Stomach (tissue), 9 donors: ENCODE measurements around the gene IGF2BP3. TPM values are rescaled to one million over a fixed set of nuclear protein-coding genes. Genes with fewer than 3 reads are reported as not detected.

Experiments used
- DNase-seq, 2 donors: peaks; one replicate each; pipeline versions ENCODE4 v3.0.0 to v3.0.0-alpha.2; 2013 to 2019
- H3K27ac ChIP-seq, 5 donors: fragments of 200-600 bp in 4 of 5; sonication (generic) in 4 of 5; one replicate each; pipeline ENCODE4 v1.5.1; 2013 to 2019; ENCODE audit warnings: mild to moderate bottlenecking in 1 of 5, moderate library complexity in 1 of 5
- H3K27me3 ChIP-seq, 3 donors: fragments of 200-600 bp; sonication (generic); one replicate each; pipeline ENCODE4 v1.5.1; 2017 to 2019; ENCODE audit warnings: mixed run types in 1 of 3
- H3K36me3 ChIP-seq, 4 donors: fragments of 200-600 bp; sonication (generic); 1 replicate in 3 of 4; 2 replicates in 1 of 4; pipeline ENCODE4 v1.5.1; 2016 to 2019
- H3K4me1 ChIP-seq, 4 donors: fragments of 200-600 bp; sonication (generic); one replicate each; pipeline ENCODE4 v1.5.1; 2016 to 2019
- H3K4me3 ChIP-seq, 4 donors: fragments of 200-600 bp; sonication (generic) in 3 of 4; one replicate each; pipeline ENCODE4 v1.5.1; 2016 to 2019; ENCODE audit warnings: mild to moderate bottlenecking in 1 of 4
- H3K9me3 ChIP-seq, 4 donors: fragments of 200-600 bp; sonication (generic); one replicate each; pipeline ENCODE4 v1.5.1; 2016 to 2019
- EP300 ChIP-seq: sonication (generic); formaldehyde crosslinking; IDR thresholded peaks from one replicate; pipeline ENCODE4 v1.6.1; 2017; ENCODE audit warnings: antibody characterized with exemption
- POLR2A ChIP-seq, 4 donors: fragments of 450-650 bp; IDR thresholded peaks; one replicate each; pipeline ENCODE4 v1.6.1; 2016; ENCODE audit warnings: antibody characterized with exemption in 4 of 4, control low read depth in 2 of 4, mild to moderate bottlenecking in 1 of 4, moderate library complexity in 1 of 4
- POLR2AphosphoS5 ChIP-seq, 3 donors: sonication (generic); formaldehyde crosslinking; IDR thresholded peaks; one replicate each; pipeline ENCODE4 v1.6.1; 2016; ENCODE audit warnings: antibody characterized with exemption in 3 of 3
- WGBS, 5 donors: extraction: QIAGEN DNeasy Blood & Tissue Kit in 3 of 5; methylation state at CpG; one replicate each; pipeline versions ENCODE4 v1.1.5 to v1.1.7; 2013 to 2018; 5-methylcytosine and 5-hydroxymethylcytosine counted together
- intact Hi-C: fragments of 100-400 bp; cut with DNase I; formaldehyde crosslinking; loops from one replicate; pipeline ENCODE4 v1.15.1; 2023; ENCODE audit warnings: low total_unique reads
- polyA plus RNA-seq, 3 donors: library from polyadenylated mRNA; stranded (reverse); fragments of 200-250 nt; gene quantifications; one replicate each; pipeline ENCODE4 v1.2.3, GENCODE V29; 2013
- total RNA-seq, 5 donors: library from RNA; depleted of rRNA; stranded (reverse); fragments of >200 nt; gene quantifications; one replicate each; pipeline versions ENCODE4 v1.1.0 to v1.2.3, GENCODE V29; 2014 to 2016
- TF ChIP-seq, protein P1 (sequence below), 7 experiments: fragments of 450-650 bp in 4 of 7; fragments of 200-600 bp in 3 of 7; sonication (generic) in 3 of 7; IDR thresholded peaks; one replicate each; pipeline ENCODE4 v1.5.1; 2016 to 2019; ENCODE audit warnings: antibody characterized with exemption in 7 of 7, control low read depth in 2 of 7, mild to moderate bottlenecking in 1 of 7
- donor health status: healthy with polysubstance abuse.
- donor health status: Bipolar disorder and iron deficiency.
- donor health status: healthy.

Gene IGF2BP3
- total and polyA plus RNA-seq, 8 donors, result 0.43 to 61.9 (median 5.2) TPM; not detected in 4

DNA sequence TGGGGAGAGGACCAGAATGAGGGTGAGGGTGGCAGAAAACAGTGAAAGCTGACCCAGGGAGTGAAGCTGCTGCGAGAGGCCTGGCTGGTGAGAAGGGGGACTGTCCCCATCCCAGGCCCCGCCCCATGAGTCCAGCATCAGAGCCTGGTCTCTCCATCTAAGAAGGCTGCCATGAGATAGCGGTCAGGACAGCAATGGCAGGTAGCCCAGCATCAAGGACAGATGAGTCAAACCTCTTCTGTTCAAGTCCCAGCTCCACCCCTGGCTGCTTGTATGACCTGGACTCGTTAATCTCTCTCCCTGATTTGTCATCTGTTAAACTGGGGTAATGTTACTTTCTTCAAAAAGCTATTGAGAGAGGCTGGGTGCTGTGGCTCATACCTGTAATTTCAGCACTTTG is 201.5 kb downstream of the IGF2BP3 start:
- H3K36me3 ChIP-seq, result peaks cover 0 to 15% (median 3%) of the 10 kb centered on the region in 4 donors
- peaks cover 0 to 12% (median 5%) of the 10 kb centered on the region in 4 donors for H3K4me1 ChIP-seq
- H3K4me3 ChIP-seq, result no peak overlapping the region
- H3K27ac ChIP-seq, result no peak overlapping the region
- intact Hi-C loops, result no loop called here
- TF ChIP-seq POLR2A (IDR thresholded peaks at IDR 0.05) (no peak), POLR2AphosphoS5 (IDR thresholded peaks at IDR 0.05) (no peak), EP300 (no peak)
- TF ChIP-seq, protein P1, sequence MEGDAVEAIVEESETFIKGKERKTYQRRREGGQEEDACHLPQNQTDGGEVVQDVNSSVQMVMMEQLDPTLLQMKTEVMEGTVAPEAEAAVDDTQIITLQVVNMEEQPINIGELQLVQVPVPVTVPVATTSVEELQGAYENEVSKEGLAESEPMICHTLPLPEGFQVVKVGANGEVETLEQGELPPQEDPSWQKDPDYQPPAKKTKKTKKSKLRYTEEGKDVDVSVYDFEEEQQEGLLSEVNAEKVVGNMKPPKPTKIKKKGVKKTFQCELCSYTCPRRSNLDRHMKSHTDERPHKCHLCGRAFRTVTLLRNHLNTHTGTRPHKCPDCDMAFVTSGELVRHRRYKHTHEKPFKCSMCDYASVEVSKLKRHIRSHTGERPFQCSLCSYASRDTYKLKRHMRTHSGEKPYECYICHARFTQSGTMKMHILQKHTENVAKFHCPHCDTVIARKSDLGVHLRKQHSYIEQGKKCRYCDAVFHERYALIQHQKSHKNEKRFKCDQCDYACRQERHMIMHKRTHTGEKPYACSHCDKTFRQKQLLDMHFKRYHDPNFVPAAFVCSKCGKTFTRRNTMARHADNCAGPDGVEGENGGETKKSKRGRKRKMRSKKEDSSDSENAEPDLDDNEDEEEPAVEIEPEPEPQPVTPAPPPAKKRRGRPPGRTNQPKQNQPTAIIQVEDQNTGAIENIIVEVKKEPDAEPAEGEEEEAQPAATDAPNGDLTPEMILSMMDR (IDR thresholded peaks at IDR 0.05), result no peak
- peaks cover 0 to 11% (median 0%) of the 10 kb centered on the region in 3 donors for H3K27me3 ChIP-seq
- 75 to 86% (median 81%) methylated on average over 4 of the region's 4 CpGs for WGBS, 5 donors
- no peaks in the 10 kb centered on the region for H3K9me3 ChIP-seq
- DNase-seq, result no peak

DNA sequence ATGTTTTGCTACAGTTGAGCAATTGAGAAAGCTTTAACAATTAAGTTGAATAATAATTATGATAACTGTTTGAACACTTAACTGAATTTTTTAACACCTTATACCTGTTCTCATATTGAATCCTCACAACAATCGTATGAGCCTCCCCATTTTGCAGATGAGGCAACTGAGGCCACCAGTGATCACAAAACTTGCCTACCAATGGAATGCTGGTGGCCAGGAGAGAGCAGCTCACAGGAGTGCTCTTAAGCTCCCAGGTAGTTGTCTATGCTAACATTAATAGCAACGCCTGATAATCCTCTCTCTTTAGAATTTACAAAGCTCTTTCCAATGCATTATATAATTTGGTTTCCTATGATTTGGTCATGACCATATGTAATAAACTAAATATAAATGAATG is 202.1 kb downstream of the IGF2BP3 start:
- H3K9me3 ChIP-seq, result no peaks in the 10 kb centered on the region
- intact Hi-C loops, result no loop called here

DNA sequence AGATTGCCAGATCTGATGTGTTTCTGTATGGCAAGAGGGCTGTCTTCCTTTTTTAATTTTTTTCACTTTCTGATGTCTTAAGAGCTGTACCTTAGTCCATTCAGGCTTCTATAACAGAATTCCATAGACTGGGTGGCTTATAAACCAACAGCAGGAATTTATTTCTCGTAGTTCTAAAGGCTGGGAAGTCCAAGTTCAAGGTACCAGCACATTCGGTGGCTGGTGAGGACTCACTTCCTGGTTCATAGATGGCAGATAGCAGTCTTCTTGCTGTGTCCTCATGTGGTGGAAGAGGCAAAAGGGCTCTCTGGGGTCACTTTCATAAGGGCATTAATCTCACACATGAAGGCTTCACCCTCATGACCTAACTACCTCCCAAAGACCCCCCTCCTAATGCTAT is 202.9 kb downstream of the IGF2BP3 start:
- peaks cover 0 to 15% (median 3%) of the 10 kb centered on the region in 4 donors for H3K36me3 ChIP-seq
- no peak for TF ChIP-seq POLR2A (IDR thresholded peaks at IDR 0.05)
- no peak for TF ChIP-seq POLR2AphosphoS5 (IDR thresholded peaks at IDR 0.05)
- TF ChIP-seq, protein P1 (IDR thresholded peaks at IDR 0.05), result no peak
- no peak for TF ChIP-seq EP300
- 86 to 93% (median 89%) methylated on average over 2 of the region's 2 CpGs for WGBS, 5 donors

More for the DNA sequence above, 202.1 kb downstream of the IGF2BP3 start:
- peaks cover 0 to 11% (median 0%) of the 10 kb centered on the region in 3 donors for H3K27me3 ChIP-seq
- no peak overlapping the region for H3K27ac ChIP-seq
- 93 to 99% (median 97%) methylated on average over 2 of the region's 2 CpGs for WGBS, 5 donors
- no peak for DNase-seq
- H3K36me3 ChIP-seq, result peaks cover 0 to 15% (median 3%) of the 10 kb centered on the region in 4 donors
- H3K4me1 ChIP-seq, result peaks cover 0 to 6% (median 2%) of the 10 kb centered on the region in 4 donors
- H3K4me3 ChIP-seq, result no peak overlapping the region
- TF ChIP-seq POLR2A (IDR thresholded peaks at IDR 0.05), result no peak
- no peak for TF ChIP-seq EP300
- TF ChIP-seq POLR2AphosphoS5 (IDR thresholded peaks at IDR 0.05), result no peak
- TF ChIP-seq, protein P1 (IDR thresholded peaks at IDR 0.05), result no peak

DNA sequence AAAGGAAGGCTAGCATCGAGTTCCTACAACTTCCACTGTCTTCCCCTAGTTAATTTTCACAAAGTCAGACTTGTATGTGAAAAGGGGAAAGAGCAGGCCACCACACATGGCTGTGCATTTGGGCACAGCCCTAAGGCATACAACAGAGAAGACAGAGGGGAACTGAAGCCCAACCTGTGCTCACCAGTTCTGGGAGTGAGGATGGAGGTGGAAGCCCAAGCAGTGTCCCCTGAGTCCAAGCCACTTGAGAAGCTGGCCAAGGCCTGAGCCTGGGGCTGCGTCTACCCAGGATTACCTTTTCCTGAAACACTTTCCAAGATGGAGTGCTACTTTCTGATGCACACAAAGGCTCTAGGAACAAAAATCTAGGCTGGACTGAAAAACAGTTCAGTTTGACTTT is 203.4 kb downstream of the IGF2BP3 start:
- TF ChIP-seq POLR2AphosphoS5 (IDR thresholded peaks at IDR 0.05) (no peak), EP300 (no peak), POLR2A (IDR thresholded peaks at IDR 0.05) (no peak)
- TF ChIP-seq, protein P1 (IDR thresholded peaks at IDR 0.05), result no peak

More for the DNA sequence above, 202.9 kb downstream of the IGF2BP3 start:
- no peaks in the 10 kb centered on the region for H3K4me1 ChIP-seq
- intact Hi-C loops, result no loop called here
- H3K4me3 ChIP-seq, result no peak overlapping the region
- H3K9me3 ChIP-seq, result no peaks in the 10 kb centered on the region
- DNase-seq, result no peak
- H3K27ac ChIP-seq, result no peak overlapping the region
- H3K27me3 ChIP-seq, result peaks cover 0 to 11% (median 0%) of the 10 kb centered on the region in 3 donors

More for the DNA sequence above, 203.4 kb downstream of the IGF2BP3 start:
- WGBS, 5 donors, result 71 to 89% (median 87%) methylated on average over 2 of the region's 2 CpGs
- no peaks in the 10 kb centered on the region for H3K9me3 ChIP-seq
- H3K4me1 ChIP-seq, result peaks cover 0 to 4% (median 0%) of the 10 kb centered on the region in 4 donors
- intact Hi-C loops, result no loop called here
- peaks cover 0 to 11% (median 0%) of the 10 kb centered on the region in 3 donors for H3K27me3 ChIP-seq
- H3K4me3 ChIP-seq, result no peak overlapping the region
- peaks cover 0 to 15% (median 3%) of the 10 kb centered on the region in 4 donors for H3K36me3 ChIP-seq
- no peak overlapping the region for H3K27ac ChIP-seq
- DNase-seq, result no peak
